Panc1 (cell line): Measurements from ENCODE around the gene DCUN1D1. TPM values are rescaled to one million over a fixed set of nuclear protein-coding genes. Genes with fewer than 3 reads are reported as not detected.

Source experiments
- ATAC-seq: fragments of 200-7000 bp; cut with Tn5 transposase; 2 replicates; pipeline ENCODE4 v1.9.1; 2020; ENCODE audit warnings: mild to moderate bottlenecking, moderate library complexity
- BruUV-seq: library from RNA; stranded (reverse); fragments of 400-500 nt; replicated peaks from 2 replicates; lab custom pipeline; 2021; lab: Mats Ljungman, UMichigan
- CTCF ChIA-PET: fragments of 300-600 bp; sonication (Branson Sonifier 250); formaldehyde crosslinking; loops from one replicate; lab custom pipeline; 2022; ENCODE audit warnings: antibody characterized with exemption; lab: Charles Lee
- POLR2A ChIA-PET: fragments of 300-600 bp; sonication (Branson Sonifier 250); formaldehyde crosslinking; loops from one replicate; lab custom pipeline; 2022; ENCODE audit warnings: antibody characterized with exemption; lab: Charles Lee
- DNase-seq: peaks from one replicate; pipeline ENCODE4 v3.0.0-alpha.2; 2010; ENCODE audit warnings: low read depth, low spot score
- H3K27ac ChIP-seq: 2 replicates; pipeline ENCODE4 v1.5.1; 2011; ENCODE audit warnings: mild to moderate bottlenecking, low read length, inconsistent platforms
- H3K27me3 ChIP-seq: fragments of 200-500 bp; sonication (Bioruptor generic); 2 replicates; pipeline ENCODE4 v1.6.0; 2014; ENCODE audit warnings: low read length, inconsistent platforms; ENCODE audit not compliant: control insufficient read depth, insufficient read depth
- H3K36me3 ChIP-seq: fragments of 200-500 bp; sonication (Bioruptor generic); 2 replicates; pipeline ENCODE4 v1.5.1; 2014; ENCODE audit warnings: inconsistent platforms, mild to moderate bottlenecking, low read length, moderate library complexity; ENCODE audit not compliant: control insufficient read depth, insufficient read depth
- H3K4me1 ChIP-seq: 2 replicates; pipeline ENCODE4 v1.5.1; 2011; ENCODE audit warnings: inconsistent platforms, mild to moderate bottlenecking, low read length, moderate library complexity; ENCODE audit not compliant: control insufficient read depth, insufficient read depth
- H3K4me3 ChIP-seq, 2 experiments: 2 replicates each; pipeline ENCODE4 v1.5.1; 2011 to 2012; ENCODE audit warnings: low read depth in 2 of 2, low read length in 2 of 2, mild to moderate bottlenecking in 2 of 2, inconsistent platforms in 1 of 2, moderate library complexity in 1 of 2
- H3K9me3 ChIP-seq: fragments of 200-500 bp; sonication (Bioruptor generic); 2 replicates; pipeline ENCODE4 v1.5.1; 2014; ENCODE audit warnings: low read depth, mild to moderate bottlenecking, inconsistent platforms, low read length, moderate library complexity; ENCODE audit not compliant: control insufficient read depth, insufficient read depth
- CTCF ChIP-seq: fragments of 450-650 bp; IDR thresholded peaks from 2 replicates; pipeline ENCODE4 v1.5.1; 2017; ENCODE audit warnings: mild to moderate bottlenecking
- POLR2AphosphoS5 ChIP-seq: IDR thresholded peaks from 2 replicates; pipeline ENCODE4 v1.6.1; 2012; ENCODE audit warnings: mild to moderate bottlenecking, low read depth, low read length, moderate library complexity
- REST ChIP-seq, 2 experiments: IDR thresholded peaks; 2 replicates each; pipeline ENCODE4 v1.6.1; 2011 to 2012; ENCODE audit warnings: low read depth in 2 of 2, control low read depth in 1 of 2, low read length in 1 of 2, mild to moderate bottlenecking in 1 of 2, moderate library complexity in 1 of 2; ENCODE audit not compliant: insufficient read depth in 1 of 2
- SIN3A ChIP-seq: IDR thresholded peaks from 2 replicates; pipeline ENCODE4 v1.6.1; 2012; ENCODE audit warnings: low read depth, mild to moderate bottlenecking, low read length, moderate library complexity, borderline replicate concordance; ENCODE audit not compliant: insufficient read depth
- TCF7L2 ChIP-seq: IDR thresholded peaks from 2 replicates; pipeline ENCODE4 v1.6.1; 2011; ENCODE audit warnings: mild to moderate bottlenecking, low read depth, low read length, inconsistent platforms
- in situ Hi-C: cut with HindIII; loops from 2 replicates; pipeline ENCODE4 v1.10.0; 2016; ENCODE audit warnings: low sequenced_read_pairs, low pct_unique_long_range_greater_than_20kb
- intact Hi-C: fragments of 100-400 bp; cut with micrococcal nuclease; formaldehyde crosslinking; loops from one replicate; pipeline ENCODE4 v1.10.0; 2022; ENCODE audit not compliant: unreplicated experiment
- total RNA-seq: library from RNA; stranded (reverse); gene quantifications from one replicate; pipeline ENCODE4 v1.2.1, GENCODE V29; 2021; ENCODE audit not compliant: unreplicated experiment

The DCUN1D1 gene
- total RNA-seq, 1 experiment from 2014 or later = 68.1 TPM

GRCh38 chr3:183008800-183009199 is 28.5 kb upstream of the DCUN1D1 start:
- no peak for DNase-seq
- in situ Hi-C loops (no loop called here), intact Hi-C loops (no loop called here)
- no TSS peak for BruUV-seq
- ChIA-PET POLR2A (no interaction called here), CTCF (no interaction called here)
- Histone ChIP-seq H3K27me3 (no peaks in the 10 kb centered on the region), H3K4me1 (no peaks in the 10 kb centered on the region), H3K4me3 (no peak overlapping the region), H3K27ac (no peak overlapping the region), H3K36me3 (no peaks in the 10 kb centered on the region), H3K9me3 (no peaks in the 10 kb centered on the region)
- TF ChIP-seq CTCF (no peak), TCF7L2 (no peak), REST (IDR thresholded peaks at IDR 0.05; ENCODE audit: insufficient read depth in 1 of 2, low read depth in 2 of 2, low read length in 1 of 2) (no peak), POLR2AphosphoS5 (no peak), SIN3A (no peak)
- ATAC-seq = no peak

- CTCF ChIA-PET = no interaction called here
- Histone ChIP-seq H3K9me3 (no peaks in the 10 kb centered on the region), H3K4me3 (no peak overlapping the region), H3K27me3 (no peaks in the 10 kb centered on the region), H3K4me1 (no peaks in the 10 kb centered on the region), H3K27ac (no peak overlapping the region), H3K36me3 (no peaks in the 10 kb centered on the region)
- no peak for ATAC-seq
- BruUV-seq = no TSS peak
- in situ Hi-C loops (no loop called here), intact Hi-C loops (no loop called here)
- POLR2A ChIA-PET = no interaction called here
- no peak for DNase-seq
- TF ChIP-seq REST (IDR thresholded peaks at IDR 0.05; ENCODE audit: insufficient read depth in 1 of 2, low read depth in 2 of 2, low read length in 1 of 2) (no peak), POLR2AphosphoS5 (no peak), CTCF (no peak), TCF7L2 (no peak), SIN3A (no peak)
These were observed 28.0 kb upstream of the DCUN1D1 start for GRCh38 chr3:183008303-183008702.
